GM13977 (cell line): ENCODE measurements around the gene LENG1.
"Not testable (repeated sequence)": the region's sequence is repeated elsewhere in the genome, so short reads cannot be mapped to it uniquely, and the experiment has no call there.

Experiments
- DNase-seq: peaks from one replicate; pipeline ENCODE4 v3.0.0; 2012; ENCODE audit warnings: low spot score
- in situ Hi-C: fragments of 300-500 bp; cut with MboI; formaldehyde crosslinking; loops from one replicate; pipeline ENCODE4 v1.12.0; 2022; ENCODE audit warnings: low sequenced_read_pairs, low pct_unique_long_range_greater_than_20kb, mixed read lengths, inconsistent platforms; ENCODE audit not compliant: unreplicated experiment
- TF ChIP-seq, protein P1 (sequence below): IDR thresholded peaks from 2 replicates; pipeline ENCODE4 v1.5.1; 2012; ENCODE audit warnings: mild to moderate bottlenecking, control low read depth; ENCODE audit not compliant: insufficient read depth; ENCODE audit errors: extremely low read depth, missing control alignments

LENG1 gene

DNA sequence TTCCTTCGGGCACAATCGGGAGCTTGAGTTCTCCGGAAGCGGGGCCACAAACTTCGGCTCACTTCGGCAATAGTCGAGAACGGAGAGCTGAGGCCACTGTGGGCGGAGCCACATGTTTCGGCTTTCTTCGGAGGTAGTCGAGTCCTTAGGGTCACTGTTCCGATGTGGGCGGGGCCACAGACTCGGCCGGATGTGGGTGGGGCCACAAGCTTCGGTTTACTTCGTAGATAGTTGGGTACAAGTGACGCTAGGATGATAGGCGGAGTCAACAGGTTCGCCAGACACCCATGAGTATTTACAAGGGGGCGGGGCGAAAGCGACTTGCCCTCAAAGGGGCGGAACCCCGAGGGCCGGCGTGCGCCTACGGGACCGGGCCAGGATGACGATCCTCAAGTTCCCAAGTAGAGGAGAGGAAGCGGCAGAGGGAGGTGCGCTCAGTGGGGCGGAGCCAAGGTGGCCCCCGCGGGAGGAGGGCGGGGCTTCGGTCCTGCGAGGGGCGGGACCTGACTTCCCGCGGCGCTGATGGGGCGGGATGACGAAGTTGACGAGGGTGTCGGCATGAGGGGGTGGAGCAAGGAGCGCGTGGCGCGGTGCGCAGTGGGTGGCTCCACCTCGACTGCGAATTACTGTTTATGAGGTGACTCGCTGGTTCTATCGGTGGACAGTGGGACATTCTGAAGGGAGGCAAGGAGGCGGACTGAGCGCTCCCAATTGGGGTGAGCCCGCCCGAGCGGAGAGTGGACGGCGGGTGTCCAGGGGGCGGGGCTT, 30.4 kb upstream of the LENG1 start:
- peak; percentile 100 for DNase-seq
- in situ Hi-C loops: no loop called here
- TF ChIP-seq, protein P1, sequence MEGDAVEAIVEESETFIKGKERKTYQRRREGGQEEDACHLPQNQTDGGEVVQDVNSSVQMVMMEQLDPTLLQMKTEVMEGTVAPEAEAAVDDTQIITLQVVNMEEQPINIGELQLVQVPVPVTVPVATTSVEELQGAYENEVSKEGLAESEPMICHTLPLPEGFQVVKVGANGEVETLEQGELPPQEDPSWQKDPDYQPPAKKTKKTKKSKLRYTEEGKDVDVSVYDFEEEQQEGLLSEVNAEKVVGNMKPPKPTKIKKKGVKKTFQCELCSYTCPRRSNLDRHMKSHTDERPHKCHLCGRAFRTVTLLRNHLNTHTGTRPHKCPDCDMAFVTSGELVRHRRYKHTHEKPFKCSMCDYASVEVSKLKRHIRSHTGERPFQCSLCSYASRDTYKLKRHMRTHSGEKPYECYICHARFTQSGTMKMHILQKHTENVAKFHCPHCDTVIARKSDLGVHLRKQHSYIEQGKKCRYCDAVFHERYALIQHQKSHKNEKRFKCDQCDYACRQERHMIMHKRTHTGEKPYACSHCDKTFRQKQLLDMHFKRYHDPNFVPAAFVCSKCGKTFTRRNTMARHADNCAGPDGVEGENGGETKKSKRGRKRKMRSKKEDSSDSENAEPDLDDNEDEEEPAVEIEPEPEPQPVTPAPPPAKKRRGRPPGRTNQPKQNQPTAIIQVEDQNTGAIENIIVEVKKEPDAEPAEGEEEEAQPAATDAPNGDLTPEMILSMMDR: no peak

- TF ChIP-seq, protein P1: peak; percentile 57
Observed at GRCh38 chr19:54189145-54189734, 29.7 kb upstream of the LENG1 start, which contains the start of gene MBOAT7. TSS of gene MBOAT7 (minus strand) at chr19:54189580. CDS start at chr19:54188508, 1,072 bp downstream.

GRCh38 chr19:54188215-54188871, 28.8 kb upstream of the LENG1 start:
- TF ChIP-seq, protein P1: no peak
- in situ Hi-C loops: no loop called here
- DNase-seq: no peak

More at GRCh38 chr19:54189145-54189734, 29.7 kb upstream of the LENG1 start, which contains the start of gene MBOAT7:
- DNase-seq: peak; percentile 87
- in situ Hi-C loops: no loop called here

GRCh38 chr19:54186934-54187381, 27.4 kb upstream of the LENG1 start:
- in situ Hi-C loops: no loop called here
- TF ChIP-seq, protein P1: no peak
- DNase-seq: no peak

DNA sequence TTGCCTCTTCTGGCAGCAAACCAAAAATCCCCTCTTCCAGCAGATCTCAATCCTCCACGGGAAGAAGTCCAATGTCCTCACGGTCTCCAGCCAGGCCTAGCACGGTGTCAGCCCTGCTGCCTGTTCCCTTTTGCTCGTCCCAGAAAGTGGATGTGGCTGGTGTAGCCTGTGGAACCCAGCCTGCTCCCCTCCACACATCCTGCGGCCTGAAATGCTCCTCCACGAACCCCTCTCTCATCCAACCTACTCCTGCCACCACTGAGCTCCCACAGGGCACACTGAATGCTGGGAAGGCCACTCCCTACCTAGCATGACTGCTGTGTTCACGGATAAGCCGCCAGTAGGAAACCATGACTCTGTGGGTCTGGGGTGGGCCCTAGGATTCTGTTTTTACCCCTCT, 26.8 kb upstream of the LENG1 start:
- TF ChIP-seq, protein P1: no peak
- in situ Hi-C loops: no loop called here
- no peak for DNase-seq

DNA sequence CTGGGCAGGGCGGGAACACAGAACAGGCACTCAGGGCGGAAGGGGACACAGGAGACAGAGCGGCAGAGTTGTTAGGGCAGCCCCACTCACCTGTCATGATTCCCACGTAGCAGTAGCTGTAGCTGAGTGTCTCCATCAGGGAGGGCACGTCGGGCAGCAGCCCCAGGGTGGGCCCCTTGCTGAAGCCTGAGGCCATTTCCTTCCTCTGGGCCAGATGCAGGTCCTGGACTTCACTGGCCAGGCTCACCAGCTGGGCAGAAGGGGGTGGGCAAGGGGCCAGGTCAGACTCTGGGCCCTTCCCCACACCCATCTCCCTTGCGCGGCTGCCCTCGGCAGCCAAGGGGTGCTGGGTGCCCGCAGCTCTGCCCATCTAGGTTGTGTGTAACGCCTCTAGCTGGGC, 23.9 kb upstream of the LENG1 start:
- in situ Hi-C loops: no loop called here
- no peak for DNase-seq
- TF ChIP-seq, protein P1: no peak

DNA sequence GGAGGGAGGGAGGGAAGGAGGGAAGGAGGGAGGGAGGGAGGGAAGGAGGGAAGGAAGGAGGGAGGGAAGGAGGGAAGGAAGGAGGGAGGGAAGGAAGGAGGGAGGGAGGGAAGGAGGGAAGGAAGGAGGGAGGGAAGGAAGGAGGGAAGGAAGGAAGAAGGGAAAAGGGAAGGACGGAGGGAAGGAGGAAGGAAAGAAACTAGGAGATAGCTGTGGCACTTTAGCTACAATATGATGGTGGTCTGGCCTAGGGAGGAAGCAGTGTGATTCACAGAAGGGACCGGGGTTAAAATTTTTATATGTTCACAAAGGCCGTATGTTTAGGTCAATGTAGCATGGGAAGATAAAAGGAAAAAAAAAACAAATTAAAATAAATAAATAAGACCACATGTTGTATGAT, 22.4 kb upstream of the LENG1 start:
- in situ Hi-C loops, DNase-seq: not testable (repeated sequence)
